Measurements from ENCODE around the gene DERA. TPM values are rescaled to one million over a fixed set of nuclear protein-coding genes. Genes with fewer than 3 reads are reported as not detected.

DERA gene
- total RNA-seq, 4 donors from 2014 or later: 30.9 to 40.6 (median 34.9) TPM

GRCh38 chr12:15982921-15983320 lies 71.8 kb downstream of the DERA start:
- H3K27ac ChIP-seq: no peak overlapping the region
- TF ChIP-seq CTCF (IDR thresholded peaks at IDR 0.05): no peak
- TF ChIP-seq POLR2A (IDR thresholded peaks at IDR 0.05): no peak
- TF ChIP-seq EP300 (IDR thresholded peaks at IDR 0.05): no peak
- H3K4me3 ChIP-seq: no peak overlapping the region
- no peak for DNase-seq (ENCODE audit: low spot score in 2 of 2)
- H3K27me3 ChIP-seq: no peaks in the 10 kb centered on the region
- H3K4me1 ChIP-seq: peaks cover 0 to 36% (median 5%) of the 10 kb centered on the region in 4 donors
- H3K36me3 ChIP-seq: peaks cover 0 to 41% (median 0%) of the 10 kb centered on the region in 3 donors
- H3K9me3 ChIP-seq: no peaks in the 10 kb centered on the region

- H3K27me3 ChIP-seq: no peaks in the 10 kb centered on the region
- no peak for DNase-seq (ENCODE audit: low spot score in 2 of 2)
- peaks cover 0 to 55% (median 0%) of the 10 kb centered on the region in 3 donors for H3K36me3 ChIP-seq
- H3K27ac ChIP-seq: no peak overlapping the region
- no peaks in the 10 kb centered on the region for H3K9me3 ChIP-seq
- WGBS, 2 donors: 90 to 100% methylated on average over 6 of the region's 6 CpGs
- H3K4me1 ChIP-seq: peaks cover 0 to 27% (median 5%) of the 10 kb centered on the region in 4 donors
- H3K4me3 ChIP-seq: no peak overlapping the region
- TF ChIP-seq CTCF (IDR thresholded peaks at IDR 0.05): no peak
- TF ChIP-seq EP300 (IDR thresholded peaks at IDR 0.05): no peak
- TF ChIP-seq POLR2A (IDR thresholded peaks at IDR 0.05): no peak
Measured at GRCh38 chr12:15984097-15984800, 73.1 kb downstream of the DERA start.

- peaks cover 0 to 55% (median 0%) of the 10 kb centered on the region in 3 donors for H3K36me3 ChIP-seq
- H3K4me3 ChIP-seq: no peak overlapping the region
- no peak for DNase-seq (ENCODE audit: low spot score in 2 of 2)
- TF ChIP-seq EP300 (IDR thresholded peaks at IDR 0.05) (no peak), POLR2A (IDR thresholded peaks at IDR 0.05) (no peak), CTCF (IDR thresholded peaks at IDR 0.05) (no peak)
- H3K27ac ChIP-seq: no peak overlapping the region
- WGBS, 2 donors: 93 to 97% methylated on average over 2 of the region's 2 CpGs
- peaks cover 0 to 23% (median 5%) of the 10 kb centered on the region in 4 donors for H3K4me1 ChIP-seq
- no peaks in the 10 kb centered on the region for H3K27me3 ChIP-seq
- no peaks in the 10 kb centered on the region for H3K9me3 ChIP-seq
Measured at GRCh38 chr12:15984963-15985362, 73.8 kb downstream of the DERA start.

GRCh38 chr12:15987696-15988095 lies 76.6 kb downstream of the DERA start:
- peaks cover 0 to 9% (median 0%) of the 10 kb centered on the region in 4 donors for H3K4me1 ChIP-seq
- WGBS, 2 donors: 97 to 98% methylated on average over 7 to 8 of the region's 11 CpGs

More at GRCh38 chr12:15987696-15988095, 76.6 kb downstream of the DERA start:
- no peak for DNase-seq (ENCODE audit: low spot score in 2 of 2)
- Histone ChIP-seq H3K4me3 (no peak overlapping the region), H3K9me3 (no peaks in the 10 kb centered on the region), H3K36me3 (peaks cover 0 to 63% (median 0%) of the 10 kb centered on the region in 3 donors), H3K27me3 (no peaks in the 10 kb centered on the region), H3K27ac (no peak overlapping the region)
- no peak for TF ChIP-seq POLR2A (IDR thresholded peaks at IDR 0.05)
- no peak for TF ChIP-seq EP300 (IDR thresholded peaks at IDR 0.05)
- TF ChIP-seq CTCF (IDR thresholded peaks at IDR 0.05): no peak

Measured in tibial nerve (tissue), 4 donors.